HL-60 (cell line): ENCODE data around the gene HIF1A.

Experiments
- POLR2AphosphoS5 ChIP-seq: IDR thresholded peaks from 2 replicates; pipeline ENCODE4 v1.6.1; 2012; ENCODE audit warnings: low read depth
- TF ChIP-seq, protein P1 (sequence below): IDR thresholded peaks from one replicate; pipeline ENCODE4 v1.5.1; 2011; ENCODE audit warnings: low read length, control low read depth, inconsistent platforms; ENCODE audit not compliant: insufficient read depth

DNA sequence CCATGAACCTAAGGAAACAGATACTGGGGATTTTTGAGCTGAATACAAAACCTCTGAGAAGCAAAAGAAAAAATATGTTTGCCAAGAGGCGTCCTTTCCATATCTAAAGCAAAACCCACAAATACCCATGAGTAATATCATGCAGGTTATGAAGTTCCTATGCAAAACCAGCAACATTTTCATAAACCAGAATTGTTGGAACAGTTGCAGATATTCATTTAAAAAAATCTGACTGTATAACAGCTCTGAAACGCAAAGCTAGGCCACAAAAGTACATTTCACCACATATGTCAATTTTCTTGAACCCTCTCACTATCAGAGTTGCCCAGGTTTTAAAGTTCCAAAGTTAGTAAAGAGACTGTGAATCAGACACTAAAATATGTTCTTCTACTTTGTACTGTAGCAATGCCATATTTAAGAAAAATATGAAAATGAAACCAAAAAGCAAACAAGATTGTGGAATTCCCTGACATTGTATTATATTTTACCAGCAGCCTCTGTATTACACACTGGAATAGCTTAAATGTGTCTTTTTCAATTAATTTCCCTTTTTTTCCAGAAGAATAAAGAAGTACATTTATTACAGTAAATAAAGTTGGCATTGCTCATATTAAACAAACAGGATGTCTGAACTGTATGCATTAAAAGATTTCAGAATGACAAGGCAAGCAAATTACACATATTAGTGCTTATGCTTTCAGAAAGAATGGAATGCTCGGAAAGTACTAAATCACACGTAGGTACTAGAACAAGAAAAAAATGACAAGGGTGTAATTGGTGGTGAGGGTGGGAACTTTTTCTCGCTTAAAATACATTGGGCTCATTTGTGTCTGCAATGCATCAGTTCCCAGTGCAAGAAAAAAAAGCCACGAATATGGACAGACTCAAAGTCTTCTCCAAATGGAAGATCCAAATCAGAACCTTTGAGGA lies 33.6 kb upstream of the HIF1A start:
- TF ChIP-seq, protein P1, sequence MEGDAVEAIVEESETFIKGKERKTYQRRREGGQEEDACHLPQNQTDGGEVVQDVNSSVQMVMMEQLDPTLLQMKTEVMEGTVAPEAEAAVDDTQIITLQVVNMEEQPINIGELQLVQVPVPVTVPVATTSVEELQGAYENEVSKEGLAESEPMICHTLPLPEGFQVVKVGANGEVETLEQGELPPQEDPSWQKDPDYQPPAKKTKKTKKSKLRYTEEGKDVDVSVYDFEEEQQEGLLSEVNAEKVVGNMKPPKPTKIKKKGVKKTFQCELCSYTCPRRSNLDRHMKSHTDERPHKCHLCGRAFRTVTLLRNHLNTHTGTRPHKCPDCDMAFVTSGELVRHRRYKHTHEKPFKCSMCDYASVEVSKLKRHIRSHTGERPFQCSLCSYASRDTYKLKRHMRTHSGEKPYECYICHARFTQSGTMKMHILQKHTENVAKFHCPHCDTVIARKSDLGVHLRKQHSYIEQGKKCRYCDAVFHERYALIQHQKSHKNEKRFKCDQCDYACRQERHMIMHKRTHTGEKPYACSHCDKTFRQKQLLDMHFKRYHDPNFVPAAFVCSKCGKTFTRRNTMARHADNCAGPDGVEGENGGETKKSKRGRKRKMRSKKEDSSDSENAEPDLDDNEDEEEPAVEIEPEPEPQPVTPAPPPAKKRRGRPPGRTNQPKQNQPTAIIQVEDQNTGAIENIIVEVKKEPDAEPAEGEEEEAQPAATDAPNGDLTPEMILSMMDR: no peak
- TF ChIP-seq POLR2AphosphoS5: no peak
